IPS-18c (cell line): Measurements from ENCODE around the gene ARMCX5.

Experiments
- H3K4me3 ChIP-seq: 2 replicates; pipeline ENCODE4 v1.7.0; 2013; ENCODE audit warnings: low read depth, mild to moderate bottlenecking, low read length, moderate library complexity; ENCODE audit not compliant: insufficient read depth
- H3K9me3 ChIP-seq: one replicate; pipeline ENCODE4 v1.6.1; 2013; ENCODE audit warnings: mild to moderate bottlenecking, low read length, moderate library complexity; ENCODE audit not compliant: control insufficient read depth, insufficient read depth

The ARMCX5 gene

DNA sequence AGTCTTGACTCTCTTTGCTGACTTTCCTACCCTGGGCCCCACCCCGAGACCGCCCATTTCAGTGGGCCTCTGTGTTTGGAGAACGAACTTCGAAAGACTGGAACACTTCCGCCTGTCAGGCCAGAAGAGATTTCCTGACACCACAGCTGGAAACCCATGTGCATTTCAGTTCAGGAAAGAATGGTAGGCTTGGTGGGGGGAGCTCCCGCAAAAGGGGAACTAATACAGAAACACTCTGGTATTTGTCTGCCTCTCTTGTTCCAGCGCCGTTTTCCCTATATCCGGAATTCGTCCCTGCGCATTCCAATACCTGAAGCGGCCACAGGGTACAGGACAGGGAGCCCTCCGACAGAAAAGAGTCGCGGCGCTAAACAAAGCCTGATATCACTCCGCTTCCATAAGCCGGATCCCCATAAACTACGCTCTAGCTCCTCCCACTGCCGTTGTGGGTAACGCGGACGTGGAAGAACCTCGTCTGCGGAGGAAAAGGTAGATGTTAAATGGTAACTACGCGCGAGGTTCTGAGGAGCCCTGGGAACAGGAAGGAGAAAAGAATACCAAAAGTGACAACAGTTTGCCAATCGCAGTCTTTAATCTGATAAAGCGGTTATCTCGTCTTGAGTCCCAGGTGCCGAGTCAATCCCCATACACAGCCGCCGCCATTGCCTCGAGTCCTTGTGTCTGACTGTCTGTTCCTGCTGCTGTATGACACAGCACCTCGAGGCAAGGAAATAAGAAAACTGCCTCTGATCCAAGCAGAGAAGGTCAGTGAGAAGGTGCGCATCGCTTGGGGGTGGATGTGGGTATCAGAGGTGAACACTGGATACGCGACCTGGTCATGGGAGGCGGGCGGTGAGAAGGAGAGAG is at the start of gene ARMCX5:
Gene ARMCX5 (plus strand): TSS at position 432 of the 867 bp plus-strand sequence. CDS start 2,627 bp downstream, outside the sequence.
- H3K9me3 ChIP-seq: peaks cover 2% of the 10 kb centered on the region
- H3K4me3 ChIP-seq: peak within 1 kb of the TSS; percentile 68

- no peak overlapping the region for H3K4me3 ChIP-seq
- no peaks in the 10 kb centered on the region for H3K9me3 ChIP-seq
Measured at GRCh38 chrX:102558607-102559006, 40.7 kb upstream of the ARMCX5 start.

GRCh38 chrX:102560423-102561068 is 38.8 kb upstream of the ARMCX5 start:
- H3K4me3 ChIP-seq: no peak overlapping the region

DNA sequence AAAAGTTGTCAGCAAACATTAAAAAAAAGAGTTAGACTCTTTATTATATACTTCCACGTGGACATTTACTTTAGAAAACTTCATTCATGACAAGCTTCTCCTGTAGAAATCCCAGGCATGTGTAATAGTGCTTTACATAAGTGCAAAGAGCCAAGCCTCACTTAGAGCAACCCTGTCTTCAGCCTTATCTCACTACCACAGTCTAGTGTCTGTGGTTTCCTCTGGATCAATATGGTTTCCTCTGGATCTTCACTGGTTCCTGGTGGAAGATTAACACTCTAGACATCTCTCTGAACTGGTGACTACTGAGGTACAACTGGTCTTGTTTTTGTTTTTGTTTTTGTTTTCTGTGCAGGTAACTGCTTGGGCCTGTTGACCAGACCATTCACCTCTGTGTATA is 18.4 kb upstream of the ARMCX5 start:
- Histone ChIP-seq H3K9me3 (peaks cover 2% of the 10 kb centered on the region), H3K4me3 (no peak overlapping the region)

More at GRCh38 chrX:102560423-102561068, 38.8 kb upstream of the ARMCX5 start:
- H3K9me3 ChIP-seq: no peaks in the 10 kb centered on the region

DNA sequence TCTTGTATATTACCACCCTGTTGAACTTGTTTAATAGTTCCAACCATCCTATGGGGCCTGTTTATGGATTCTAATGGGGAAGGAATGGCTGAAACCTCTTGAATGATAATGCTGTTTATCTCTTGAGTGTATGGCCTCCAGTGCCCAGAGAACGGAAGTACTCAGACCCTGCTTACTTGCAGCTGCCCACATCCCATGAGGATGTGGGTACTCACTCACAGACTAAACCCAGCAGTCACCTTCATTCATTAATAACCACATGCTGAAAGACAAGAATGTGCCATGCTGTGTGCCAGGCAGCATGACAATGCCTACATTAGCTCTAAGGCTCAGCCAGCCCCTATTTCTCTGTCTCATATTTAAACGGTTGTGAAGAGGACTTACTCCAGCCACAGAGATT is 5.9 kb upstream of the ARMCX5 start:
- Histone ChIP-seq H3K9me3 (no peaks in the 10 kb centered on the region), H3K4me3 (no peak overlapping the region)

GRCh38 chrX:102599951-102600579 is 750 bp downstream of the ARMCX5 start:
- Histone ChIP-seq H3K4me3 (peak overlapping the region; percentile 68), H3K9me3 (peaks cover 2% of the 10 kb centered on the region)

DNA sequence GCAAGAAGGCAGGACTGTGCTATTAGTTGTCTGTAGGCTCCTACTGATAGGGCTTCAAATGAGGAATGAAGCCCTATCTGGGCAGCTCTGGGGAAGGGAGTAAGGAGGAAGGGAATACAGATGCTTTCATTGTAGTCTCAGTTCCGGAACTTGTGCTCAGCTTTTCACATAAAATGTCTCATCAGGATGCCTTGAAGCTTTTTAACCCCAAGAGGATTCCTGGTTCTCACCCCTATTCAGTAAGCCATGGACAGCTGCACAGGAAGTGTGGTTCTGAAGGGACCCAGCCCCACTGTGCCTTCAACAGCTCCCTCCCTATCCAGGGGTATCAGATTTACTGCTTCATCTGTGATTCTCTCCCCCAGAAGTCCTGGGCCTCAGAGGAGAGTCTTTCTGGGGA is 5.0 kb downstream of the ARMCX5 start:
- peaks cover 2% of the 10 kb centered on the region for H3K9me3 ChIP-seq
- H3K4me3 ChIP-seq: no peak overlapping the region

- peaks cover 6% of the 10 kb centered on the region for H3K9me3 ChIP-seq
- H3K4me3 ChIP-seq: no peak overlapping the region
Measured at GRCh38 chrX:102606115-102606514, 6.8 kb downstream of the ARMCX5 start.

- H3K4me3 ChIP-seq: no peak overlapping the region
- H3K9me3 ChIP-seq: peaks cover 4% of the 10 kb centered on the region
Measured at GRCh38 chrX:102610905-102611304, 11.6 kb downstream of the ARMCX5 start.

DNA sequence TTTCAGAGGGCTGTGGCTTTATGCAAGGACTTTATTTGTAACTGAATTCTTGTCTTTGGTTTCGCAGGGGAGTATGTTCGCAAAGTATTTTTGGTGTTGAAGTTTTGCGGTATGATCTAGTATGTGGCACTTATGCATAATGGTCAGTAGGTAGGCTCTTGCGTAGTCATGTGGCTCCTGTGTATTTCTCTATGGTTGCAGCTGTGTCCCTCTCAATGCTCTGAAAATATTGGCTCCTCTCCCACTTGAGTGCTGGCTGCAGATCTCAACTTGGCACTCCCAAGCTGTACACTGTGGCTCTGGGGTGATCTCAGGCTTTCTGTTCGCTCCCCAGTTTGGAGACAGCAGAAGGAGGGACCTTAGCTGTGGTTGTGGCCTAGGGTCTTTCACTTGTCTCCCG is 24.8 kb downstream of the ARMCX5 start:
- H3K9me3 ChIP-seq: peaks cover 9% of the 10 kb centered on the region
- H3K4me3 ChIP-seq: no peak overlapping the region

- H3K4me3 ChIP-seq: no peak overlapping the region
- peaks cover 5% of the 10 kb centered on the region for H3K9me3 ChIP-seq
Measured at GRCh38 chrX:102627640-102628039, 28.3 kb downstream of the ARMCX5 start.

DNA sequence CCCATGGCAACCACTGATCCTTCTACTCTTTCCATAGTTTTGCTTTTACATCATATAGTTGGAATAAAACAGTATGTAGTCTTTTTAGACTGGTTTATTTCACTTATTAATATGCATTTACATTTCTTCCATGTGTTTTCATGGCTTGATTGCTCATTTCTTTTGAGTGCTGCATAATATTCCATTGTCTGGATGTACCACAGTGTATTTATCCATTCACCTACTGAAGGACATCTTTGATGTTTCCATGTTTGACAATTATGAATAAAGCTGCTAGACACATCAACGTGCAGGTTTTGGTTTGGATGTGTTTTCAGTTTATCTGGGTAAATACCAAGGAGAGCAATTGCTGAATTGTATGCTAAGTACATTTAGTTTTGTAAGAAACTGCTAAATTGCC is 38.2 kb downstream of the ARMCX5 start:
- H3K9me3 ChIP-seq: no peaks in the 10 kb centered on the region

GRCh38 chrX:102650903-102651241 is 51.6 kb downstream of the ARMCX5 start:
- H3K4me3 ChIP-seq: peak overlapping the region; percentile 57; the same call in 1 of the 2 replicates
- peaks cover 5% of the 10 kb centered on the region for H3K9me3 ChIP-seq

More for the DNA sequence above, 38.2 kb downstream of the ARMCX5 start:
- no peak overlapping the region for H3K4me3 ChIP-seq

DNA sequence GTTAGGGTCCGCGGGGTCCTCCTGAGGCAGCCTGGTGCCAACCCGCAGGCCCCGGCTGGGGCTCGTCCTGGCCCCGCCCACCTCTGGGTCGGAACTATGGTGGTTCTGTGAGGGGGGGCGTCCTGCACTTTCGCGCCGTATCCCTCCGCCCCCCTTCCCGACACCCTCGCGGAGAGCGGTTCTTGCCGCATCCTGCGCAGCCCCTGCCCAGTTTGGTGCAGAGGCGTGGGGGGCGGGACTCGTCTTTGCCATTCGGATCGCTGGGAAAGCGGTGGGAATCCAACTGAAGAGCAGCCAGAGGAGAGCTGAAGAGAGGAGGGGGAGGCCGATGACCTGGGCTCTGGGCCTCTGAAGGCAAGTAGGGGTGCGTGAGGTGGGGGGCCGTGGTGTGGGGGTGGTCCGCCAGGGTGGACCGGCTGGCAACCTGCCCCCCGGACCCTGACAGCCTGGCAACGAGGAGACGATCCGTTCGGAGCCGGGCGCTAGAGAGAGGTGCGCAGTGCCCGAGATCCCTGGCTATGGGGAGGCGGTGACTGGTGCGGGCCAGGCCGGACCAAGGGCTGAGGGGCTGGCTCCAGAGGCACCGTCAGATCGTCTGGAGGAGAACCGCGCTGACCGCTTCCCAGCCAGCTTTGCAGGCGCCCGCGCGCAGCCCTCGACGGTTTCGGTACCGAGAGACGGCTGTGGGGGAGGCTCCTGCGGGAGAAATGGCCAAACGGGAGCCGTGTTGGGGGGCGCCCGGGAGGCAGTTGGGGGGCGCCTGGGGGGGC is 52.1 kb downstream of the ARMCX5 start, which contains the start of gene GPRASP1:
Gene GPRASP1 (plus strand): TSS at position 242 of the 770 bp plus-strand sequence. CDS start 2,431 bp downstream, outside the sequence.
- H3K9me3 ChIP-seq: peaks cover 5% of the 10 kb centered on the region
- peak within 1 kb of the TSS; percentile 57 for H3K4me3 ChIP-seq

DNA sequence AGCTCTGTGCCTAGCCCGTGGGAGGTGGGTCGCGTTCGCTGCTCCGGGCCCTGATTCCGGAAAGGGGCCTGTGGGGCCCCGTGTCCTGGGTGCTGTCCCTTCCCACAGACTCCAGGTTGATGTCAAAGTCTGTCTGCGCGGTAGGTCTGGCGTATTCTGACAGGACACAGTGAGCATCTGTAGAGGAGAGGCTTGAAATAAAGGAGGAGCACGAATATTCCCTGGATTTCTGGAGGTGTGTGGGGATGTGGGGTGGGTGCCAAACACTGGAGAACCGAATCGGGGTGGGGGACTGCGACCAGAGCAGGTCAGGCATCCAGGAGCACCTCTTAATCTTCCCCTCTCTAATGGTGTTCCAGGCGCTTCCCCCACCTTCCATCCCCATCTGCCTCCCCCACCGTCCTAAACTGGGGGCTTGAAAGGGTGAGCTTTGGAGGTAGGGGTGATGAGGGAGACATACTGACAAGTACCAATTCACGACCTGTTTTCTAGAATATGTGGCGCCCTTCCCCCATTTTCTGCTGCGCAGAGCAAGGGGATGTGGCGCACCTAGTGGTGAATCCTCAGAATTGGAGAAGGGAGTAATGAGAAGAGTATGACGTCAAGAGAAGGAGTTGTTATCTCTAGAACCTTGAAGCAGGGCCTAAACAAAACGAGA is 52.8 kb downstream of the ARMCX5 start:
- H3K4me3 ChIP-seq: peak overlapping the region; percentile 57
- peaks cover 5% of the 10 kb centered on the region for H3K9me3 ChIP-seq
